Endothelial cell of umbilical vein (primary cell): ENCODE results near the gene SPOP. TPM values are rescaled to one million over a fixed set of nuclear protein-coding genes. Genes with fewer than 3 reads are reported as not detected.

Source experiments
- BruUV-seq: library from RNA; stranded (reverse); fragments of 400-500 nt; replicated peaks from 2 replicates; lab custom pipeline; 2021; lab: Mats Ljungman, UMichigan
- CTCF ChIA-PET: fragments of 300-600, 350-600 bp; sonication (Branson Sonifier 250); formaldehyde crosslinking; loops from one replicate; lab custom pipeline; 2021; ENCODE audit warnings: antibody characterized with exemption, inconsistent platforms; lab: Charles Lee
- POLR2A ChIA-PET: fragments of 300-600, 350-600 bp; sonication (Branson Sonifier 250); formaldehyde crosslinking; loops from one replicate; lab custom pipeline; 2021; ENCODE audit warnings: antibody characterized with exemption, inconsistent platforms; lab: Charles Lee
- DNase-seq: peaks from one replicate; pipeline ENCODE4 v3.0.0-alpha.2; 2011; ENCODE audit warnings: low read depth, low spot score
- FAIRE-seq: peaks from 2 replicates; lab custom pipeline; 2011; peaks lifted over from hg19 to GRCh38; lab: Jason Lieb, UNC
- H2AFZ ChIP-seq: 2 replicates; pipeline ENCODE4 v1.6.0; 2012; ENCODE audit warnings: low read depth, low read length, control low read depth, inconsistent platforms
- H3K27ac ChIP-seq: 2 replicates; pipeline ENCODE4 v1.5.1; 2011; ENCODE audit warnings: low read depth, mild to moderate bottlenecking, control low read depth, low read length, moderate library complexity; ENCODE audit not compliant: insufficient read depth
- H3K27me3 ChIP-seq, 2 experiments: 2 replicates each; pipeline versions ENCODE4 v1.6.0 to v1.6.1; 2011; ENCODE audit warnings: low read length in 2 of 2, mixed read lengths in 1 of 2; ENCODE audit not compliant: control insufficient read depth in 2 of 2, insufficient read depth in 2 of 2
- H3K36me3 ChIP-seq, 2 experiments: 2 replicates in 1 of 2; 3 replicates in 1 of 2; pipeline ENCODE4 v1.5.1; 2011; ENCODE audit warnings: low read length in 2 of 2, mild to moderate bottlenecking in 1 of 2, moderate library complexity in 1 of 2; ENCODE audit not compliant: control insufficient read depth in 2 of 2, insufficient read depth in 2 of 2; ENCODE audit errors: extremely low read depth in 1 of 2
- H3K4me1 ChIP-seq: 3 replicates; pipeline ENCODE4 v1.5.1; 2011; ENCODE audit warnings: mild to moderate bottlenecking, low read length; ENCODE audit not compliant: control insufficient read depth, insufficient read depth; ENCODE audit errors: extremely low read depth
- H3K4me2 ChIP-seq: 2 replicates; pipeline ENCODE4 v1.6.1; 2011; ENCODE audit warnings: low read length, control low read depth, mixed read lengths; ENCODE audit not compliant: insufficient read depth
- H3K4me3 ChIP-seq, 3 experiments: fragments of 200-600 bp in 1 of 3; sonication (generic), shearing (Covaris generic) in 1 of 3; replicated peaks in 1 of 3; 2 replicates each; pipeline ENCODE4 v1.5.1; 2011 to 2016; ENCODE audit warnings: control low read depth in 3 of 3, low read length in 3 of 3, mild to moderate bottlenecking in 2 of 3, inconsistent platforms in 1 of 3, low read depth in 1 of 3, moderate library complexity in 1 of 3; ENCODE audit not compliant: insufficient read depth in 1 of 3
- H3K79me2 ChIP-seq: 2 replicates; pipeline ENCODE4 v1.6.0; 2012; ENCODE audit warnings: low read length, inconsistent platforms; ENCODE audit not compliant: control insufficient read depth, insufficient read depth
- H3K9ac ChIP-seq: replicated peaks from 2 replicates; pipeline ENCODE3; 2011; ENCODE audit warnings: low read length, control low read depth; ENCODE audit not compliant: insufficient read depth; ENCODE audit errors: extremely low read depth
- H3K9me1 ChIP-seq: replicated peaks from 3 replicates; pipeline ENCODE4 v1.6.0; 2011; ENCODE audit warnings: mild to moderate bottlenecking, low read length; ENCODE audit not compliant: control insufficient read depth, insufficient read depth; ENCODE audit errors: extremely low read depth
- H3K9me3 ChIP-seq: replicated peaks from 2 replicates; pipeline ENCODE4 v1.5.1; 2012; ENCODE audit warnings: low read length, inconsistent platforms; ENCODE audit not compliant: control insufficient read depth, insufficient read depth
- H4K20me1 ChIP-seq: replicated peaks from 2 replicates; pipeline ENCODE3; 2011; ENCODE audit warnings: mild to moderate bottlenecking, low read length; ENCODE audit not compliant: control insufficient read depth, insufficient read depth; ENCODE audit errors: extremely low read depth
- CTCF ChIP-seq, 2 donors: IDR thresholded peaks; 1 replicate in 1 of 2; 2 replicates in 1 of 2; pipeline ENCODE4 v1.5.1; 2011; ENCODE audit warnings: low read length in 2 of 2, mild to moderate bottlenecking in 2 of 2, moderate library complexity in 2 of 2, control low read depth in 1 of 2, inconsistent platforms in 1 of 2, low read depth in 1 of 2; ENCODE audit not compliant: insufficient read depth in 1 of 2; ENCODE audit errors: extremely low read depth in 1 of 2
- EZH2 ChIP-seq: IDR thresholded peaks from 2 replicates; pipeline ENCODE4 v1.6.1; 2012; ENCODE audit warnings: borderline replicate concordance, low read depth, mild to moderate bottlenecking, moderate library complexity, low read length, inconsistent platforms; ENCODE audit not compliant: severe bottlenecking
- FOS ChIP-seq: IDR thresholded peaks from 2 replicates; pipeline ENCODE4 v1.6.1; 2011; ENCODE audit warnings: mild to moderate bottlenecking, low read length, moderate library complexity, borderline replicate concordance; ENCODE audit not compliant: insufficient read depth
- GATA2 ChIP-seq: IDR thresholded peaks from 2 replicates; pipeline ENCODE4 v1.7.0; 2011; ENCODE audit warnings: low read depth, mild to moderate bottlenecking, moderate library complexity, mixed read lengths, low read length; ENCODE audit not compliant: insufficient read length, insufficient read depth
- JUN ChIP-seq: IDR thresholded peaks from 2 replicates; pipeline ENCODE4 v1.6.1; 2011; ENCODE audit warnings: borderline replicate concordance, low read depth; ENCODE audit not compliant: insufficient read length, insufficient read depth
- MAX ChIP-seq: IDR thresholded peaks from 2 replicates; pipeline ENCODE4 v1.6.1; 2011; ENCODE audit not compliant: insufficient read depth, insufficient read length
- MYC ChIP-seq: IDR thresholded peaks from one replicate; pipeline ENCODE4 v1.6.1; 2011; ENCODE audit warnings: mild to moderate bottlenecking, low read depth, low read length
- POLR2A ChIP-seq: IDR thresholded peaks from 2 replicates; pipeline ENCODE4 v1.6.1; 2012; ENCODE audit warnings: low read depth, mild to moderate bottlenecking, control low read depth, low read length
- POLR2AphosphoS5 ChIP-seq: IDR thresholded peaks from 2 replicates; pipeline ENCODE4 v1.6.1; 2012; ENCODE audit warnings: low read depth, mild to moderate bottlenecking, control low read depth, low read length, moderate library complexity; ENCODE audit not compliant: insufficient read depth
- dilution Hi-C: fragments of 300-500 bp; cut with MboI; formaldehyde crosslinking; loops from one replicate; pipeline ENCODE4 v1.15.0; 2019; ENCODE audit warnings: low sequenced_read_pairs; ENCODE audit not compliant: extremely low pct_ligation_motif_present
- intact Hi-C: fragments of 100-400 bp; cut with micrococcal nuclease; formaldehyde crosslinking; loops from one replicate; pipeline ENCODE4 v1.10.0; 2022
- polyA plus RNA-seq, 4 experiments: library from polyadenylated mRNA; depleted of rRNA in 3 of 4; stranded (reverse) in 3 of 4; unstranded in 1 of 4; fragments of >200 nt; gene quantifications; 2 replicates each; pipeline versions ENCODE4 v1.2.1 to v1.2.3, GENCODE V29; 2011 to 2012; ENCODE audit warnings: missing spikeins in 1 of 4
- total RNA-seq: library from RNA; stranded (reverse); gene quantifications from 2 replicates; pipeline ENCODE4 v1.2.3, GENCODE V29; 2021

Gene SPOP
- total and polyA plus RNA-seq, 2 donors (not counting 3 experiments of a cell fraction or from before 2014, with no cell fraction given) = 46.9 to 61.0 TPM

- Histone ChIP-seq H3K36me3 (no peaks in the 10 kb centered on the region), H3K4me3 (no peak overlapping the region), H3K27ac (no peak overlapping the region), H3K4me2 (no peak overlapping the region), H3K79me2 (no peaks in the 10 kb centered on the region), H3K4me1 (peaks cover 16% of the 10 kb centered on the region), H3K9me3 (no peaks in the 10 kb centered on the region), H3K9me1 (no peaks in the 10 kb centered on the region), H2AFZ (no peak overlapping the region), H3K9ac (no peak overlapping the region), H3K27me3 (peaks cover 0 to 2% of the 10 kb centered on the region in 2 experiments), H4K20me1 (no peaks in the 10 kb centered on the region)
- no peak for TF ChIP-seq EZH2
- TF ChIP-seq MYC = no peak
- no peak for TF ChIP-seq POLR2AphosphoS5
- TF ChIP-seq CTCF (IDR thresholded peaks at IDR 0.05; ENCODE audit: extremely low read depth in 1 of 2, insufficient read depth in 1 of 2, low read depth in 1 of 2, low read length in 2 of 2) = no peak
- no peak for TF ChIP-seq POLR2A
- TF ChIP-seq JUN = no peak
- no peak for TF ChIP-seq GATA2
- TF ChIP-seq MAX = no peak
- TF ChIP-seq FOS = no peak
- DNase-seq (no peak), FAIRE-seq (no peak)
- intact Hi-C loops (no loop called here), dilution Hi-C loops (no loop called here)
- BruUV-seq = no TSS peak
- ChIA-PET POLR2A (no interaction called here), CTCF (interaction anchor here (14.0 kb wide), 1 partner anchor 121 kb away, joined by 786 read pairs; the partner anchor contains the start of gene SLC35B1)
Observed at GRCh38 chr17:49577650-49577934, 100.3 kb downstream of the SPOP start.
